Left kidney (tissue), 2 donors: ENCODE results near the gene GTSE1. TPM values are rescaled to one million over a fixed set of nuclear protein-coding genes. Genes with fewer than 3 reads are reported as not detected.

ENCODE experiments used
- DNase-seq: peaks from one replicate; pipeline ENCODE4 v3.0.0-alpha.2; 2013
- polyA plus RNA-seq: library from polyadenylated mRNA; unstranded; fragments of 120-200 nt; gene quantifications from one replicate; pipeline ENCODE4 v1.2.1, GENCODE V29; 2013; ENCODE audit not compliant: insufficient read length

GTSE1 gene
- polyA plus RNA-seq, 1 donor: 25.2 TPM

DNA sequence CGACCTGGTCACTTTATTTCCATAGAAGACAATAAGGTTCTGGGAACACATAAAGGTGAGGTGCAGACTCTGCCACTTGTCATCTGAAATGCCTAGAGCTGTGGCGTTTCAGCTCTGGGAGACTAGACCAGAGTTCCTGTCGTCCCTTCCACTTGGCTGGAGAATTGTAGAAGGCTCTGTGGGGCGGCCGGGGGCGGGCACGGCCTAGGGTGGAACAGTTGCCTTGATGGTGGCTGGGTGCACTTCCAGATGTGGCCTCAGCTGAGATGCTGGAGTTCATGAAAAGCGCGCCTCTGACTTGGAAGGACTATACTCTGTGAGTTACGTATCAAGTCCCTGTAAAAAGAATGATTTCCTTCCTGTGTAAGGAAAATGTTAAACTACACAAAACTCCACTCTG, 55.6 kb downstream of the GTSE1 start:
- no peak for DNase-seq

DNA sequence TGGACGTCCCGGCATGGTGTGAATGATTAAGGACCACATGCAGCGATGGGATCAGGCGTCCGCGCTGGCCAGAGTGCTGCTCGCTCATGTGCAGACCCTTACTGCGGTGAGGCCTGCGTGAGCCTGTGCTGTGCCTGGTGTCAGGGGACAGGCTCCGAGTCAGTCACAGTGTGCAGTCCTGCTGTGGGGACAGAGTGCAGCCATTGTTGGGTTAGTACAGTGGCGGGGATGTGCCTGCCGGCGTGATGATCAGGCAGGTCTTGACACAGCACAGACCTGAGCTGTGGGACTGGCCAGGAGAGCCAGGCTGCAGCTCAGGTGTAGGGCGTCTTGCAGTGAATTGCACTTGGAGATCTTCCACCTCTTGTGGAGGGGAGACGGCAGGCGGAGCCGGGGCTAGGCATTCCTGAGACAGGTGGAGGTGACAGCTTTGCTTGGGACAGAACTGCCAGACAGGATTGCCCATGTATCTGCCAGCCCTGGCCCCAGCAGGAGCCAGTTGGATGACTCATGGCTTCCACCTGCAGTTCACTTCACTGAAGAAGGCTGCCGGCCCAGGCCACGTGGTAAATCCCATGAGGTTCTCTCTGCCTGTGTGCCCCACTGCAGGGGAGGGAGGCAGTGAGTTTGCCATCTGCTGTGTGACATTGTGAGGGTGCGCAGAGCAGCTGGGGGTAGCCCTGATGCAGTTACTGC, 56.2 kb downstream of the GTSE1 start:
- no peak for DNase-seq

- DNase-seq: no peak
Observed at GRCh38 chr22:46353483-46354105, 56.9 kb downstream of the GTSE1 start.

- no peak for DNase-seq
Observed at GRCh38 chr22:46354176-46354992, 57.7 kb downstream of the GTSE1 start.

- no peak for DNase-seq
Observed at GRCh38 chr22:46354993-46355305, 58.3 kb downstream of the GTSE1 start.

DNA sequence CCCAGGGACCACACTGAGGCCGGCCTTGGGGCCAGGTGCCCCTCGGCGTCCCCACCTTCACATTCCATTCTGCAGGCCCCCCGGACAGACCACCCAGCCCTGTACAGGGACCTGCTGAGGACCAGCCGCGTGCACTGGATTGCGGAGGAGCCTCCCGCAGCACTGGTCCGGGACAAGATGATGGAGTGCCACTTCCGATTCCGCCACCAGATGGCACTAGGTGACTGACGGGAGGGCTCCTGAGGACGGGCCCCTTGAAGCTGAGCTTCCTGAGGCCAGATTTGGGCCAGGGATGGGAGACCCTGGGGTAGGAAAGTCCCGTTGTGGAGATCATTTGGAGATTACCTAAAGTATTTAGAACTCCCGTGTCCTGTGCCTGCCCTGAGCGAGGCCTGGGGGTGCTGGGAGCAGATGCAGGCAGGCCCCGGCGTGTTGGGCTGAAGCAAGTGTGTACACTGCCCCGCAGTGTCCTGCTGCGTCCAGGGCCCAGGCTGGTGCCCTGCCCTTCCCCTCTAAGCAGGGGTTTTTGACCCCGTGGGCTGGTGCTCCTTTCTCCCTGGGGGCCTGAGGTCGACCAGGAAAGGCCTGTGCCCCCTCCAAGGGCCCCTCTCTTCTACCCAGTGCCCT, 58.8 kb downstream of the GTSE1 start:
- no peak for DNase-seq

DNA sequence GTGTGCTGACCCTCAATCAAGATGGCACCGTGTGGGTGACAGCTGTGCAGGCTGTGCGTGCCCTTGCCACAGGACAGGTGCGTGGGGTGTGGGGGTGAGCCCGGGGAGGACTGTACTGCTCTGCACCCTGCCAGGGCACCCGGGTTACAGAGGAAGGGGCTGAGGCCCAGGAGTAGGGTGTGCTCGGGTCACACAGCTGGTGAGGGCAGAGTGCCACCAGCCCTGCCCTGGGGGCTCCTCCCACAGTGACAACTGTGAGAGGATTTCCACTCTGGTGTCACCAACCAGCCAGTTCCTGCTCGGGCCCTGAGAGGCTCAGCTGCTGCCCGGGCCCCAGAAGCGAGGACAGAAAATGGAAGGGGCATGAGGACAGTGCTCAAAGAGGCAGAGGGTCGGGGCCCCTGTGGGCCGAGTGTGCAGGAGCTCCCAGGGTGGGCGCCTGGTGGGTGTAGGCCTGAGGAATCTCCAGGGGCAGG, 59.4 kb downstream of the GTSE1 start:
- DNase-seq: no peak

DNA sequence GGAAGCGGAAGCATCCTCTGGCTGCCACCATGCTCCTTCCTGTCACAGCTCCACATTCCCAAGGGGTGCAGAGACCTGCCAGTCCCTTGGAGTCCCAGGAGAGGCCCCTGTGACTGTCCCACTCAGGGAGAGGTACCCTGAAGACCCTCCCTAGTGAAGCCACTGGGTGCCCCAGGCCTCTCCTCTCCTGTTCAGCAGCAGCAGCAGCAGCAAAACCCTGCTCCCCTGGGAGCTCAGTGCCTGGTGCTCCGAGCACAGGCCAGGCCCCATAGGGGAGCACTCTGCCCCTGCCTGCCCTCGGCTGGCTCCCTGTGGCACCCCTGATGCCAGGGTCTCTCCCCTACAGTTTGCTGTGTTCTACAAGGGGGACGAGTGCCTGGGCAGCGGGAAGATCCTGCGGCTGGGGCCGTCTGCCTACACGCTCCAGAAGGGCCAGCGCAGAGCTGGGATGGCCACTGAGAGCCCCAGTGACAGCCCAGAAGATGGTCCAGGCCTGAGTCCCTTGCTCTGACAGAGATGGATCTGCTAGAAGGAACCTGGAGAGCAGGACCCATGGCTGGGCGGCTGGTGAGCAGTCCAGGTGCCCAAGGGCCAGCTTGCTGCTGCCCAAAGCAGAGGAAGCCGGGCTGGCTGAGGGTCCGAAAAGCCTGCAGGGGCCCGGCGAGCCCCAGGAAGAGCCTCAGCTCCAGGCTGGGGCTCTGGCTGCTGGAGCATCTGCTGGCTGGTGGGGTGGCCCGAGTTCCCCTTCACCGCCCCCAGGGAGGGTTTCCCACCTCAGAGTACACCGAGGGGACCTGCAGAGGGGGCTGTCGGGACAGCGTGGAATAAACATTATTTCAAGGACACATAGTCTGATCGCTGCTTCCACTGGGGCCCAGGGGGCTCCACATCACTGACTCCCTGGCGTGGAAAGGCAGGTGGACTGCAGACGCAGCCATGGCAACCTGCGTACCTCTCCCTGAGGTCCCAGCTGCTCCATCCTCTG, 60.1 kb downstream of the GTSE1 start:
- no peak for DNase-seq

DNA sequence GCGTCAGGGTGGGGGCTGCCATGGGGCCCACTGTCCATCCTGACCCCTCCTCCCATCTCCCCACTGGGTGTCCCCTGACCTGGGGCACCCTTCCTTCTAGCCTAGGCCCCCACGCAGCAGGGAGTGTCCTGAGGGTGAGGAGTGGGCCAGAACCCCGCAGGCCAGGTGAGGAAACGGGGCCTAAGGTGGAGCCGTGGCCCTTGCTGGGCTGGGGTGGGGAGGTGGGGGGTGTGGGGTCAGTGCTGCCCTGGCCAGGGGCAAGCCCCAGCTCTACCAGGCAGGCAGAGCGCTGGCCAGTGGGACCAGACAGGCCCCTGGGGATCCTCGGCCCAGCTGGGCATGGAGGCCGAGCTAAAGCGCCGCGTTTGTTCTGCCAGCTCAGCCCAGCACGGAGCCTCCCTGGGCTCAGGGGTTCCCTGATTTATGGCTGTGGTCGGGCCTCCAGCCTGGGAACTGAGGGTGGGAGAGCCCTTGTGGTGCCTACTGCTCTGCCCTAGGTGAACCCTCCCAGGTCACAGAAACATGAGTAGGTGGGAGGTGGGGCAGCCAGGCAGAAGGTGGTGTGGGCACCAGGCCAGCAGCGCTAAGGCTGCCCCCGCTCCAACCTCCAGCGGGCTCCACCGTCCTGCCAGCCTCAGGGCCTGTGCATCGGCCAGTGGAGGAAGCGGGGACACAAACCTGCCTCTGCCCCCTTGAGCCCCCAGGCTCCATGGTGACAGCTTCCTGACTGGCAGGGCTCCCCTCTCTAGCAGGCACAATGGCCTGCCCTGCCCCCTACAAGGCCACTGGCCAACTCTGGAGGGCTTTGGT, 61.2 kb downstream of the GTSE1 start:
- DNase-seq: no peak

DNA sequence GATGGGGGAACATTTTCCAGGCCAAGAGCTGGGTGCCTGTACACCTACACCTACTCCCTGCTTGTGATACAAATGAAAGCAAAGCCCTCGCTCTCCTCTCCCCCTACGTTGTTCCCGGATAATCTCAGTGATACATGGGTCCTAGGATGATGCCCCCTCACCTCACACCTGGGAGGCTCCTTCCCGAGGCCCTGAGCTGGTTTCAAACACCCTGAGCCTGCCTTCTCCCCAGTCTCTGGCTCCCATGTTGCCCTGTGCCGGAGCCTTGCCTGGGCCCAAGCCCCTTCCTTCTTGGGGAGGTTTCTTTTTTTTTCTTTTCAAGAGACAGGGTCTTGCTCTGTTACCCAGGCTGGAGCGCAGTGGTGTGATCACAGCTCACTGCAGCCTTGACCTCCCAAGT, 62.1 kb downstream of the GTSE1 start:
- DNase-seq: no peak

GRCh38 chr22:46359362-46359761, 62.7 kb downstream of the GTSE1 start:
- DNase-seq: no peak

GRCh38 chr22:46360097-46360496, 63.4 kb downstream of the GTSE1 start:
- no peak for DNase-seq

GRCh38 chr22:46360891-46361290, 64.2 kb downstream of the GTSE1 start:
- DNase-seq: no peak

DNA sequence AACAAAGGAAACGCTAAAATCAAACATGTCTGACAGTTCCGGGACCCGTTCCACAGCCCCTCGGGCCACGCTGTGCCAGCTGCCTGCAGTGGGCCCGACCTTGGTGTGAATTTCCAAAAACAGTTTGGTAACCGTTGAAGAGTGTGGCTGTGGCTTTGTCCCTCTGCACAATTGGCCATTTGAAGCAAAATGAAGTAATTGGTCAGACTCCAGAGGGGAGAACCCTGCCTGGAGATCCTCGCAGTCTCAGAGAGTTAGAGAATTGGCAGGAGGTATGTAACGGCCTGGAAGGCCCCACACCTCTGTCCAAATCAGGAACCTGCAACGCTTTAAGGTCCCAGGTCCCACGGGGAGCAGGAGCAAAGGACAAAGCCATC, 65.1 kb downstream of the GTSE1 start:
- no peak for DNase-seq

DNA sequence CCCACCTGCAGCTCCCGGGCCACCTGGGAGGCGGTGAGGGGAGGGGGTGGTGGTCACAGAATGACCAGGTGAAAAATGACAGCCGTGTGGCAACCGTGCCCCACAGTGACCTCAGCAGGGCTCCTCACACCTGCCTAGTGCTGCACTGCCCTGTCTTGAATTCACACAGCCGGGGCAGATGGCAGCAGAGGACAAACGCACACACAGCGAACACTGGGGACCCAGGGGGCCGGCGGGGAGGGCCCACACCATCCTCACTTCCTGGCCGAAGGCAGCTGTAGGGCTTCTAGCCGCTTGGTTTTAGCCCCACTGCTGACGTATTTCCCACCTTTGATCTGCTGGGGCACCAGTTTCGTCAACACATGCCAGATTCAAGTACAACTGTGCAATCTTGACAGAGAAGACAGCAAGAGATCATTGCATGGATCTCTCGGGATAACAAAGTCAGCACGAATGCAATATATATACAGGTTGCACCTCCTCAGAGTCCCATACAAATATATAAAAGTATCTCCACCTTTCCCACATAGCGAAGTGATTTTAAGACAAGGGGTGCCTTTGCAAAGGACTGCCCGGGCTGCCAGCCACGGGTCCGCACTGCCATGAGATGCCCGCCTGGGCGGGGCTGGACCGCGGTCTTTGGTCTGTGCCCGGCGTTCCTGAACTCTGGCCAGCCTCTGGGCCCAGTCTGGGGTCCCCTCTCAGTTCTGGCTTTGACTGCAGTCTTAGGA, 65.7 kb downstream of the GTSE1 start:
- DNase-seq: no peak

GRCh38 chr22:46362934-46363515, 66.4 kb downstream of the GTSE1 start:
- no peak for DNase-seq

GRCh38 chr22:46363611-46364321, 67.1 kb downstream of the GTSE1 start:
- no peak for DNase-seq

GRCh38 chr22:46364341-46365165, 67.9 kb downstream of the GTSE1 start:
- no peak for DNase-seq
